Suprapubic skin (tissue), 4 donors: Measurements from ENCODE around the gene DOCK6. TPM values are rescaled to one million over a fixed set of nuclear protein-coding genes. Genes with fewer than 3 reads are reported as not detected.
"Not testable (repeated sequence)": the region's sequence is repeated elsewhere in the genome, so short reads cannot be mapped to it uniquely, and the experiment has no call there.

Experiments
- DNase-seq, 2 donors: peaks; one replicate each; pipeline ENCODE4 v3.0.0-alpha.2; 2019; ENCODE audit warnings: low spot score in 2 of 2
- H3K27ac ChIP-seq: fragments of 200-600 bp; sonication (generic); one replicate; pipeline ENCODE4 v1.5.1; 2019
- H3K27me3 ChIP-seq: fragments of 200-600 bp; sonication (generic); one replicate; pipeline ENCODE4 v1.5.1; 2019
- H3K36me3 ChIP-seq: fragments of 200-600 bp; sonication (generic); one replicate; pipeline ENCODE4 v1.5.1; 2019
- H3K4me1 ChIP-seq: fragments of 200-600 bp; sonication (generic); one replicate; pipeline ENCODE4 v1.5.1; 2019
- H3K4me3 ChIP-seq: fragments of 200-600 bp; sonication (generic); one replicate; pipeline ENCODE4 v1.5.1; 2019; ENCODE audit warnings: mild to moderate bottlenecking
- H3K9me3 ChIP-seq: fragments of 200-600 bp; sonication (generic); one replicate; pipeline ENCODE4 v1.5.1; 2019
- EP300 ChIP-seq: sonication (generic); formaldehyde crosslinking; IDR thresholded peaks from one replicate; pipeline ENCODE4 v1.6.1; 2017; ENCODE audit warnings: antibody characterized with exemption
- POLR2A ChIP-seq, 2 donors: fragments of 450-650 bp; IDR thresholded peaks; one replicate each; pipeline ENCODE4 v1.6.1; 2017; ENCODE audit warnings: antibody characterized with exemption in 2 of 2, mild to moderate bottlenecking in 2 of 2, moderate library complexity in 2 of 2
- POLR2AphosphoS5 ChIP-seq, 3 donors: sonication (generic); formaldehyde crosslinking; IDR thresholded peaks; one replicate each; pipeline ENCODE4 v1.6.1; 2017; ENCODE audit warnings: antibody characterized with exemption in 3 of 3
- WGBS: methylation state at CpG from one replicate; pipeline ENCODE4 v1.1.5; 2018; 5-methylcytosine and 5-hydroxymethylcytosine counted together
- total RNA-seq, 4 donors: library from RNA; depleted of rRNA; stranded (reverse); fragments of >200 nt; gene quantifications; one replicate each; pipeline ENCODE4 v1.1.0, GENCODE V29; 2016
- TF ChIP-seq, protein P1 (sequence below), 2 donors: fragments of 200-600 bp in 1 of 2; fragments of 450-650 bp in 1 of 2; sonication (generic) in 1 of 2; IDR thresholded peaks; one replicate each; pipeline ENCODE4 v1.5.1; 2016 to 2019; ENCODE audit warnings: antibody characterized with exemption in 2 of 2, mild to moderate bottlenecking in 1 of 2, moderate library complexity in 1 of 2

The DOCK6 gene
- total RNA-seq, 4 donors from 2014 or later, result 69.7 to 188 (median 98.3) TPM

GRCh38 chr19:11165486-11166030 lies 96.8 kb downstream of the DOCK6 start:
- TF ChIP-seq, protein P1, sequence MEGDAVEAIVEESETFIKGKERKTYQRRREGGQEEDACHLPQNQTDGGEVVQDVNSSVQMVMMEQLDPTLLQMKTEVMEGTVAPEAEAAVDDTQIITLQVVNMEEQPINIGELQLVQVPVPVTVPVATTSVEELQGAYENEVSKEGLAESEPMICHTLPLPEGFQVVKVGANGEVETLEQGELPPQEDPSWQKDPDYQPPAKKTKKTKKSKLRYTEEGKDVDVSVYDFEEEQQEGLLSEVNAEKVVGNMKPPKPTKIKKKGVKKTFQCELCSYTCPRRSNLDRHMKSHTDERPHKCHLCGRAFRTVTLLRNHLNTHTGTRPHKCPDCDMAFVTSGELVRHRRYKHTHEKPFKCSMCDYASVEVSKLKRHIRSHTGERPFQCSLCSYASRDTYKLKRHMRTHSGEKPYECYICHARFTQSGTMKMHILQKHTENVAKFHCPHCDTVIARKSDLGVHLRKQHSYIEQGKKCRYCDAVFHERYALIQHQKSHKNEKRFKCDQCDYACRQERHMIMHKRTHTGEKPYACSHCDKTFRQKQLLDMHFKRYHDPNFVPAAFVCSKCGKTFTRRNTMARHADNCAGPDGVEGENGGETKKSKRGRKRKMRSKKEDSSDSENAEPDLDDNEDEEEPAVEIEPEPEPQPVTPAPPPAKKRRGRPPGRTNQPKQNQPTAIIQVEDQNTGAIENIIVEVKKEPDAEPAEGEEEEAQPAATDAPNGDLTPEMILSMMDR (IDR thresholded peaks at IDR 0.05), result no peak
- TF ChIP-seq EP300 (no peak), POLR2A (IDR thresholded peaks at IDR 0.05) (no peak), POLR2AphosphoS5 (IDR thresholded peaks at IDR 0.05) (no peak)
- Histone ChIP-seq H3K9me3 (no peaks in the 10 kb centered on the region), H3K36me3 (peaks cover 31% of the 10 kb centered on the region), H3K4me1 (peaks cover 22% of the 10 kb centered on the region), H3K27ac (peak overlapping the region; percentile 82), H3K4me3 (no peak overlapping the region), H3K27me3 (no peaks in the 10 kb centered on the region)
- WGBS, result 81% methylated on average over 13 of the region's 13 CpGs
- DNase-seq, result no peak

- H3K36me3 ChIP-seq, result peaks cover 25% of the 10 kb centered on the region
- peak; percentile 89 to 91 for DNase-seq
- H3K4me1 ChIP-seq, result peaks cover 22% of the 10 kb centered on the region
- H3K27ac ChIP-seq, result peak overlapping the region; percentile 82
- H3K9me3 ChIP-seq, result no peaks in the 10 kb centered on the region
- H3K27me3 ChIP-seq, result no peaks in the 10 kb centered on the region
- TF ChIP-seq POLR2AphosphoS5 (IDR thresholded peaks at IDR 0.05), result no peak
- no peak for TF ChIP-seq EP300
- TF ChIP-seq, protein P1 (IDR thresholded peaks at IDR 0.05), result no peak
- TF ChIP-seq POLR2A (IDR thresholded peaks at IDR 0.05), result no peak
- WGBS, result 55% methylated on average over 17 of the region's 17 CpGs
- H3K4me3 ChIP-seq, result no peak overlapping the region
Observed at GRCh38 chr19:11164879-11165406, 97.4 kb downstream of the DOCK6 start.

DNA sequence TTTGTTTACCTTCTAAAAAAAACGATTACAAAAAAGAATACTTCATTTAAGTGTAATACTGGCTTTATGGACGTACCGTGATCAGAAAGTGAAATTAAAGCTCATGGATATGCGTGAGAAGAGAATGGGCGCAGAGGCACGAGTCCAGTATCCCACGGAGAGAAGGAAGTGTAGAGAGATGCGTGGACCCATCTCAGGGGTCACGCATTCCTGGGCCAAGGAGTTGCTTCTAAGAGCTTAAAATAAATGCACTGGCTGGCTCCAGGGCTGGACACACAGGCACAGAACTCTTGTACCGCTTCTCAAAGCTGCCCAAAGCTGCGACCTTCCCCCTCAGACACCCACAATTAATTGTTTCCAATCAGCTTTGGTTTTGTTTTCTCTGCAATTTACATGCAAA lies 98.0 kb downstream of the DOCK6 start:
- DNase-seq, result no peak
- TF ChIP-seq EP300, result no peak
- TF ChIP-seq POLR2AphosphoS5 (IDR thresholded peaks at IDR 0.05), result no peak
- TF ChIP-seq POLR2A (IDR thresholded peaks at IDR 0.05), result no peak
- TF ChIP-seq, protein P1 (IDR thresholded peaks at IDR 0.05), result no peak
- 67% methylated on average over 11 of the region's 11 CpGs for WGBS
- Histone ChIP-seq H3K4me1 (peaks cover 22% of the 10 kb centered on the region), H3K9me3 (no peaks in the 10 kb centered on the region), H3K27ac (peak overlapping the region; percentile 35), H3K36me3 (peaks cover 20% of the 10 kb centered on the region), H3K4me3 (no peak overlapping the region), H3K27me3 (no peaks in the 10 kb centered on the region)

DNA sequence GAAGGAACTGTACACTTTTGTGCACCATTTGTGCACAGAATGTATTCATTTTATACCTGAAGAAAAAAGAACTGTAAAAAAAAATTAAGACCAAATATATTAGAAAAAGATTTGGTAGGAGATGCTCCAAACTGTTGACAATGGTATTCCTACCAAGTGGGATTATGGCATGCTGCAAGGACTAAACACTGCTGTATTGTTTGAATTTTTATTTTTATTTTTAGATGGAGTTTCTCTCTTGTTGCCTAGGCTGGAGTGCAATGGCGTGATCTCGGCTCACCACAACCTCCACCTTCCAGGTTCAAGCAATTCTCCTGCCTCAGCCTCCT lies 101.9 kb downstream of the DOCK6 start:
- 95% methylated on average over 2 of the region's 2 CpGs for WGBS
- not testable (repeated sequence) for H3K9me3 ChIP-seq, DNase-seq, H3K36me3 ChIP-seq, H3K4me3 ChIP-seq, H3K27me3 ChIP-seq, H3K27ac ChIP-seq
- peaks cover 14% of the 10 kb centered on the region for H3K4me1 ChIP-seq

GRCh38 chr19:11159598-11160439 lies 102.5 kb downstream of the DOCK6 start:
- Histone ChIP-seq H3K27me3 (no peaks in the 10 kb centered on the region), H3K27ac (peak overlapping the region; percentile 54), H3K4me3 (no peak overlapping the region), H3K36me3 (no peaks in the 10 kb centered on the region), H3K4me1 (peaks cover 18% of the 10 kb centered on the region), H3K9me3 (no peaks in the 10 kb centered on the region)
- peak in 1 of 2 donors; percentile 80 for DNase-seq
- 58% methylated on average over 16 of the region's 16 CpGs for WGBS
- TF ChIP-seq EP300, result no peak
- TF ChIP-seq, protein P1 (IDR thresholded peaks at IDR 0.05), result no peak
- TF ChIP-seq POLR2AphosphoS5 (IDR thresholded peaks at IDR 0.05), result no peak
- TF ChIP-seq POLR2A (IDR thresholded peaks at IDR 0.05), result no peak
